ENCODE data around the gene SIRT2.

SIRT2 gene

DNA sequence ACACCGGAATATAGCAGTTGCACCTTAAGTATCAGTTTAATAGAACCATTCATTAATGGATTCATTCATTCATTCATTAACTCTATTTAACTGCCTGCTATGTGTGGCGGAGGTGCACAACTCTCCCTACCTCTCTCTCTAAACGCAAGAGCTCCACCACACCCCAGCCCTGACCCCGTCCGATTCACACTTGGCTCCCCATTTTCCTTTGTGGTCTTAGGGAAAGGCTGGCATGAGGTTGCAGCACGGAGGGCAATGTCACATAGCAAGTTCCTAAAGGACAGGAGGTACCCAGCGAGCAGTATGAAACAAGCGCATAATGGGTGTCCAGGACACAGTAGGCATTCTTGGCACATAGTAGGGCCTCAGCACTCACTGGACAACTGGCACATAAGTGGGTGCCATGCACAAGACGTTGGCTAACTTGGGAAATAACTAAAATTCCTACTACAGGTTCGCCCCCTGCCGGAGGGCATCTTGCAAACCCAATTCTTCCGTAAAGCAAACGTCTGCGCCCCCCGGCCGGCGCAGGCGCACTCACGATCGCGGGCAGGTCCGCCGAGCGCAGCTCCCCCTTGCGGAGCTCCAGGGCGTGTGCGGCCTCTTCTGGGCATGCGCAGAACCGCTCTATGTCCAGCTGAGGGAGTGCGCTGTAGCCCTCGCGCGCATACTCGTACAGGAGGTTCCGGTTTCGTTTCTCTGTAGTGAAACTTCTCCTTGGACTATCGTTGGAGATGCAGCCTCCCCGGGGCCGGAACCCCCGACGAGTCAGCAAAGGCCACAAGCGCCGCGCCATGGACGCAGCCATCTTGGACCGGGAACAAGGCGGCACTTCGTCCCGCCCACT lies 30.7 kb upstream of the SIRT2 start, which contains the start of gene SARS2:
TSS of gene SARS2 (minus strand) at position 835 of the 847 bp plus-strand sequence. CDS start at position 808, 27 bp downstream.
- Mint-ChIP-seq H3K4me1 (ENCODE audit: low read depth) (peaks cover 39% of the 10 kb centered on the region), H3K27ac (peak within 1 kb of the TSS; percentile 94), H3K4me3 (peak within 1 kb of the TSS; percentile 91), H3K27me3 (no peaks in the 10 kb centered on the region), H3K36me3 (ENCODE audit: low read depth) (peaks cover 77% of the 10 kb centered on the region), H3K9me3 (peaks cover 10% of the 10 kb centered on the region)
- intact Hi-C loops (cut with micrococcal nuclease): loop anchor here (1.0 to 10.0 kb wide), 4 partner anchors 31 to 528 kb away; partner anchors contain the start of genes FAM98C, NFKBIB and SIRT2

DNA sequence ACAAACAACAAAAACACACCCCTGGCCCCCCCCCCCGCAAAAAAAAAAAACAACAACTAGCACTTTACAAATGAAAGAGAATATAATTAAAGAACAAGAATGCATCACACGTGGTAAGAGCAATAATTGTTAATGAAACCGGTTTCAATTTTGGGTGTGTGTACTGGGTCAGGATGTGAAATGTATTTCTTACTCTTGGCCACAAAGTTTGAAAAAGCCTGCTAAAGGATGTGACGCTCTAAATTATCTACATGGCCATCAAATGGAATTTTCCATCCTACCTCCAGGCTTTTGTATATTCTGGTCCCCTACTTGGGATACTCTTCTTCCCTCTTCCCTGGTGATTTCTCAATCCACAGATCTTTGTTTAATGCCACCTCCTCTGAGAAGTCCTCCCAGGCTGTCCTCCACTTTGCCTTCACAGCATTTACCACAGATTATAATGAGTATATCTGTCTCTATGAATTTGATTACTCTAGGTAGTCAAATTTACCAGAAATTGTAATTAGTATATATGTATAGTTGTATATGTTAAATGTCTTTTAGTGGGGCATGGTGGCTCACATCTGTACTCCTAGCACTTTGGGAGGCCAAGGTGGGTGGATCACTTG lies 29.1 kb upstream of the SIRT2 start:
- Mint-ChIP-seq H3K27ac (no peak overlapping the region), H3K4me1 (ENCODE audit: low read depth) (peaks cover 37% of the 10 kb centered on the region), H3K4me3 (no peak overlapping the region), H3K9me3 (no peaks in the 10 kb centered on the region), H3K36me3 (ENCODE audit: low read depth) (peaks cover 77% of the 10 kb centered on the region), H3K27me3 (no peaks in the 10 kb centered on the region)
- intact Hi-C loops (cut with micrococcal nuclease): no loop called here

DNA sequence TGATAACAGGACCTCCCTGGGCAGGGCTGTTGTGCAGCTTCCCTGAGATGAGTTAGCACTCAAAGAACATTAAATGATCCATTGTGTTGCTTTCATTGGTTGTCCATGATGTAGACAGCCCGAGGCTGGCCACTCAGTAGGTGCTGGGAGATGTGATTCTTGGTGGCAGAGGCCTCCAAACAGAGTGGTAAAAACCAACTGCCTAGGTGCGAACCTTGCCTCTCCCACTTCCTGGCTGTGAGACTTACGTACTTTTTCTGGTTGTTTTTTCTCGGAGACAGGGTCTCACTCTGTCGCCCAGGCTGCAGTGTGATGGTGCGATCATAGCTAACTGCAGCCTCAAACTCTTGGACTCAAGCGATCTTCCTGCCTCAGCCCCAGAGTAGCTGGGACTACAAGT lies 25.0 kb upstream of the SIRT2 start:
- Mint-ChIP-seq H3K36me3 (ENCODE audit: low read depth) (peaks cover 47% of the 10 kb centered on the region), H3K27me3 (no peaks in the 10 kb centered on the region), H3K9me3 (no peaks in the 10 kb centered on the region), H3K27ac (no peak overlapping the region), H3K4me3 (no peak overlapping the region), H3K4me1 (ENCODE audit: low read depth) (peaks cover 11% of the 10 kb centered on the region)
- intact Hi-C loops (cut with micrococcal nuclease): no loop called here

DNA sequence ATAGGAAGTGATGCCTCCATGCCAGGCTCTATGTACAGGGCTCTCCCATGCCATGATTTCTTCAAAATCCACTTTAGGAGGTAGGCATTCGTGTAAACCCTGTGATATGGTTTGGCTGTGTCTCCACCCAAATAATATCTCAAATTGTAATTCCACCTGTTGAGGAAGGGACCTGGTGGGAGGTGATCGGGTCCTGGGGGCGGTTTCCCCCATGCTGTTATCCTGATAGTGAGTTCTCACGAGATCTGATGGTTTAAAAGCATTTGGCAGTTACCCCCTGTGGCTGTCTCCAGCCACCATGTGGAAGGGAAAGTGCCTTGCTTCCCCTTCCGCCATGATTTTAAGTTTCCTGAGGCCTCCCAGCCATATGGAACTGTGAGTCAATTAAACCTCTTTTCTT lies 23.1 kb upstream of the SIRT2 start:
- Mint-ChIP-seq H3K27me3 (no peaks in the 10 kb centered on the region), H3K4me1 (ENCODE audit: low read depth) (no peaks in the 10 kb centered on the region), H3K9me3 (no peaks in the 10 kb centered on the region), H3K36me3 (ENCODE audit: low read depth) (peaks cover 33% of the 10 kb centered on the region), H3K4me3 (no peak overlapping the region), H3K27ac (no peak overlapping the region)
- intact Hi-C loops (cut with micrococcal nuclease): no loop called here

DNA sequence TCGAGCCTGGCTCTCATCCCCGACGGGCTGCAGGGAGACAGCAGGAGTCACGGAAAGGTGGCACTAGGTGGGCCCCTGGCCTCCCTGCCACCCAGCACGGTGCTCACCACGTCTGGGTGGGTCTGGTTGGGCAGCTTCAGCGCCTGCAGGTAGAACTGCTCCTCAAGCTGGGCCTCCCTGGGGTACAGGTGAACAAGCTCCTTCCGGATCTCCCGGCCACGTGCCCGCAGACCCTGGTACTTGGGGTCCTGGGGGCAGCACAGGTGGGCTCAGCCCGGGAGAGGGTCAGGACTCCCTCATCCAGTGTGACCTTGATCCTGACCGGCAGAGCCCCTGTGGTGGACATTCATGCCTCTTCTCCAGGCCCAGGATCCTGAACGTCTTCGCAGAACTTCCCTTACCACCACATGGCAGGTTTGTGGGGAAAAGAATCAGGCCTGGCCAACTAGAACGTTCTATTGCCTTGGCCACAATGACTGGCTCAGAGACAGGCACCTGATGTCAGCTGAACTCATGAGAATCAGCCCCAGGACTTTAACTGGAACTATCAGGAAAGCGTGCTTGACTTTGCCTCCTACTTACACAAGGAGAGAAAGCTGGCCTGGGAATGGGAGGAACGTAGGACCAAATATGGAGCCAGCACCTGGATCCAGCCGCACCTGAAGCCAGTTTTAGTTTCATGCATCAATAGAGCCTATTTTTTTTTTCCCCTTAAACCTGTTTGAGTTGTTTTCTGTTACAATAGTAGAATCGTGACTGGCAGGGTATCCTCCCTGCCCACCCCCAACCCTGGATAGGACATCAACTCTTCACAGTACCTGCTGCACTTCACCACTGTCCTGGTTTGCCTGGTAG lies 22.2 kb upstream of the SIRT2 start:
- H3K4me1 Mint-ChIP-seq (ENCODE audit: low read depth): no peaks in the 10 kb centered on the region
- no peak overlapping the region for H3K4me3 Mint-ChIP-seq
- no peaks in the 10 kb centered on the region for H3K27me3 Mint-ChIP-seq
- no peak overlapping the region for H3K27ac Mint-ChIP-seq
- peaks cover 31% of the 10 kb centered on the region for H3K36me3 Mint-ChIP-seq (ENCODE audit: low read depth)
- H3K9me3 Mint-ChIP-seq: no peaks in the 10 kb centered on the region
- intact Hi-C loops (cut with micrococcal nuclease): no loop called here

DNA sequence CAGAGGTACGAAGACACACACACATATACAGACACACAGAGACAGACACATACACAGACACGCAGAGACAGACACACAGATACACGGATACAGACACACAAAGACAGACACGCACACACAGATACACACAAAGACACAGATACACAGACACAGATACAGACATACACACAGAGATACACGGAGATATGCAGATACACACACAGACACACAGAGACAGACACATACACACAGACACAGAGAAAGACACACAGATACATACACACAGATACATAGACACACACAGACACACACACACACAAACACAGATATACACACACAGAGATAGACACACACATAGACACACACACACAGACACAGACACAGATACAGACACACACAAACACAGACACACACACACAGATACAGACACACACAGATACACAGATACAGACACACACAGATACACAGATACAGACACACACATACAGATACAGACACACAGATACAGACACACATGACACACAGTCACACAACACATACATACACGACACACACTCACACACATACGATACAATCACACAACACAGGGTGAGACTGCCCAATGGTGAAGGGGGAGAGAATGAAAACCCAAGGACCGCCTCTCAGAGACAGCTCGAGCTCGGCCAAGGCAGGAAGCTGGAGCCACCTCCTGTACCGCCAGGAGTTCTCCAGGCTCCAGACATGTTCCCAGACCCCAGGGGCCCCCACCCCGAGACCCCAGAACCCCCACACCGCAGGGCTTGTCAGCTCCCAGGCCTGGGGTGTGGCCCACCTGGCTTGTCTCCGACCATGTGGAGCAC lies 21.4 kb upstream of the SIRT2 start:
- Mint-ChIP-seq H3K27me3 (no peaks in the 10 kb centered on the region), H3K27ac (no peak overlapping the region), H3K36me3 (ENCODE audit: low read depth) (peaks cover 31% of the 10 kb centered on the region), H3K9me3 (no peaks in the 10 kb centered on the region), H3K4me3 (no peak overlapping the region), H3K4me1 (ENCODE audit: low read depth) (no peaks in the 10 kb centered on the region)
- intact Hi-C loops (cut with micrococcal nuclease): no loop called here

DNA sequence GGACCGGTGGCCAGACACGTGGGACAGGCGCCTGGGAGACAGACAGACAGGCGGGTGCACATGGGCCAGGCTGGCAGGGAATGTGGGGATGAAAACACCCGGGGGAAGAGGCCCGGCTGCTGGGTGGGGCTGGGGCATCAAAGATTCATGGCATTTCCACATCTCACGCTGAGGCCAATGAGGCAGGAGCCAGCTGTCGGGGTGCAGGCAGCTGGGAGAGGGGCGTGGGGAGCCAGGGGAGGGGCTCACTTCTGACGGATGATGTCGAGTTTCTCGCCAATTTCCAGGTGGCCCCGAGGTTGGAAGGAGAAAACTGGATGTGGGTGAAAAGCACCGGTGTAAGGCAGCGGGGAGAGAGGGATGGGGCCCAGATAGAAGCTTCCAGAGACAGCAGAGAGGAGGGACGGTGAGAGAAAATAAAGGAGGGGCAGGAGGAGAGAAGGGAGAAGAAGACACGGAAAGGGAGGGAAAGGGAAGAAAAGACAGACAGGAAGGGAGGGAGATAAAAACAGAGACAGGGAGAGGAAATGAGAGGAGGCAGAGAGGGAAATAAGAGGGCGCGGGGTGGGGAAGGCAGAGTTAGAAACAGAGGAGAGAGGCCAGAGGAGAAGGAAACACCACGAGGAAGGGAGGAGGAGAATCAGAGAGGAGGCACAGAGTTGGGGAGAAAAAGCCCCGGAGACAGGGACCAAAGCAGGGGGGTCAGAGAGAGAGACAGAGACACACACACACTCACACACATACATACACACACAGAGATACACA lies 20.6 kb upstream of the SIRT2 start:
- Mint-ChIP-seq H3K4me3 (no peak overlapping the region), H3K9me3 (no peaks in the 10 kb centered on the region), H3K27ac (no peak overlapping the region), H3K36me3 (ENCODE audit: low read depth) (peaks cover 31% of the 10 kb centered on the region), H3K27me3 (no peaks in the 10 kb centered on the region), H3K4me1 (ENCODE audit: low read depth) (no peaks in the 10 kb centered on the region)
- intact Hi-C loops (cut with micrococcal nuclease): no loop called here

DNA sequence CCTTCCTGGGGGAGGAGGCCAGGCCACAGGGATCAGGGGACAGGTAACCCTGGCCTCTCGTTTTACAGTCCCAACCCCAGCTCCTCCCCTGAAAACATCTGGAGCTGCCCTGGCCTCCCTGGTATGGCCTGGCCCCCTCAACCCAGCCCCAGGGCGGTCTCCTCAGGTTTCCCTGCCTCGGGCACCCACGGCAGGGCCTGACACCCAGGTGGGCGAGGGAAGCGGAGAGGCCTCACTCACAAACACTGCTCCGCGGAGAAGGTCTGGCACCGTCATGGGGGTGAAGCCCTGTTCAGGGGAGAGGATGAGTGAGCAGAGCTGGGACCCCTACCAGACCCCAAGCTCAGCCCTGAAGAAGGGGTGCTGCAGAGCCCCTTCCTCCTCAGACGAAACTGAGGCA lies 19.1 kb upstream of the SIRT2 start:
- Mint-ChIP-seq H3K4me3 (no peak overlapping the region), H3K27ac (no peak overlapping the region), H3K36me3 (ENCODE audit: low read depth) (peaks cover 23% of the 10 kb centered on the region), H3K9me3 (no peaks in the 10 kb centered on the region), H3K4me1 (ENCODE audit: low read depth) (peaks cover 5% of the 10 kb centered on the region), H3K27me3 (no peaks in the 10 kb centered on the region)
- intact Hi-C loops (cut with micrococcal nuclease): no loop called here

DNA sequence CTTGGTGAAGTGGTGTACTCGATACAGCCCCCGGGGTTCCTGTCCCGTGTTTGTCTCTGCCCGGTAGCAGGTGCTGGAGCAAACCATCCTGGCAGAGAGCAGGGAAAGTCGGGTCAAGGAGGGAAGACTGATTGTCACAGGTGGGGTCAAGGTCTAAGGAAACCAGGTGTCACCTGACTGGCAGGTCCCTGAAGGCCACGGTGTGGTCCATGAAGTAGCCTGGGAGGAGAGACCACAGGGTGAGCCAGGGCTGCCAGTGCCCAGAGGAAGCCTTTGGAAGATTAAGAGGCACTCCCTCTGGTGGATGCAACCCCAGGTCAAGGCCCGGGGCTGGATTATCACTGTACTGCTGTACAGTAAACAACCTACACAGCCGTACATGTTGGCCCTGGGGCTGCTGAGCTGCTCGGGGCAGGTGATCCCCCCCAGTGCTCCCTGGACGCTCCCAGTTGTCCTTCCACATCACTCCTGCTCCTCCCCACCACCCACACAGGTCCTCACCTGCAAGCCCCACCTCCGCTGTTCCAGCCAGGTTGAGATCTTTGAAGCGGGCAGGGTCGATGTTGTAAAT lies 18.6 kb upstream of the SIRT2 start:
- no peak overlapping the region for H3K4me3 Mint-ChIP-seq
- H3K27ac Mint-ChIP-seq: no peak overlapping the region
- H3K27me3 Mint-ChIP-seq: no peaks in the 10 kb centered on the region
- intact Hi-C loops (cut with micrococcal nuclease): no loop called here
- no peaks in the 10 kb centered on the region for H3K9me3 Mint-ChIP-seq
- H3K36me3 Mint-ChIP-seq (ENCODE audit: low read depth): peaks cover 23% of the 10 kb centered on the region
- peaks cover 10% of the 10 kb centered on the region for H3K4me1 Mint-ChIP-seq (ENCODE audit: low read depth)

DNA sequence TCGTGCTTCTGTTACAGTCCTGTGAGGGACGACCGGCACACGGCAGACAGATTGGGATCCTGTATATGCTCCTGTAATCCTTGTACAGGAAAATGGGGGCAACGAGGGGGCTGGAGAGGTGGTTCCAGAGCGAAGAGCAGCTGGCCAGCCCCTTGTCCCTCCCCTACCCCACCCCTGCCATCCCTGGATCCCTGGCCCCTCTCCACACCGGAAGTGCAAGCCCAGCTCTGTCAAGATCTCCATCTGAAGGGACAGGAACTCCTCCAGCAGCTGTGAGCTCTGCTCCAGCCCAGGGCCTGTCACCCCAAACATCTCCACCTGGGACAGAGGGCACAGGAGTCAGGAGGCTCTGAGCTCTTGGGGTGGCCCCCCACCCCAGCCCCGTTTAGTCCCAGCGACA lies 18.1 kb upstream of the SIRT2 start:
- no peak overlapping the region for H3K27ac Mint-ChIP-seq
- no peaks in the 10 kb centered on the region for H3K27me3 Mint-ChIP-seq
- H3K9me3 Mint-ChIP-seq: no peaks in the 10 kb centered on the region
- H3K36me3 Mint-ChIP-seq (ENCODE audit: low read depth): peaks cover 23% of the 10 kb centered on the region
- intact Hi-C loops (cut with micrococcal nuclease): no loop called here
- peaks cover 15% of the 10 kb centered on the region for H3K4me1 Mint-ChIP-seq (ENCODE audit: low read depth)
- no peak overlapping the region for H3K4me3 Mint-ChIP-seq

DNA sequence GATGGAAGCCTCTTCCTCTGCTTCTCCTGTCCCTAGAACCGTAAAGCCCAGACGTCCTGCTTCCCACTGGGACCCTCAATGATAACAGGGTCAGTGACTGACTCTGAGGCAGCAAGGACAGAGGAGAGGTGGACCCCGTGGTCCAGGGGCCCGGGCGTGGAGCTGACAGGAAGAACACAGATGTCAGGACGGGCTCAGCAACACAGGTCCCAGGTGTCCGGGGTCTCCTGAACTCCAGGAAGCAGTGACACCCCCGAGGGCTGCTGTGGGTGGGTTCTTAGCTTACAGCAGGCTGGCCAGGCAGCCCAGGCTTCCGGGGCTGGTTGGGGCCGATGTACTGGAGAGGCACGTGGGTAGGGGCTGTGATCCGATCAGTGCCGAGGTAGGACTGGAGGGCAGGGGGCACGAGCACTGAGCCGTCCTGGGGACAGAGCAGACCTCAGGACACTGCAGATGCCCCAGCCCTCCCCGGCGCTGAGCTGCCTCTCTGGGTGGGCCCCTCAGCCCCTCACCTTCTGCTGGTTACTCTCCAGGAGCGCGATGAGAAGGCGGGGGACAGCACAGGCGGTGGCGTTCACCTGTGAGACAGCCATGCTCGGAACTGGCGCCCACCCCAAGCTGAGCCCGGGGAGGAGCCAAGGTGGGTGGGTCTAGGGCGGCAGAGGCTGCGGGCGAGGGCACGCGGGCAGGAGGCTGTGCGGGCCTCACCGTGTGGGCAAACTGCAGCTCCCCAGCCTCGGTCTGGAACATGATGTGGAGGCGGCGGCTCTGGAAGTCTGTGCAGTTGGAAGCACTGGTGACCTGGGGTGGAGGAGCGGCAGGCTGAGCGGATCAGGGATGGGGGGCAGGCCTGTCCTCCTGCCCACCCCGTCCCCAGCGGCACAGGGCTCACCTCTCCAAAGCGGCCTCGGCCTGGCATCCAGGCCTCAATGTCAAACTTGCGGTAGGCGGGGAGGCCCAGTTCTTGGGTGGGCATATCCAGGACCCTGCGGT lies 16.2 kb upstream of the SIRT2 start:
- Mint-ChIP-seq H3K4me3 (no peak overlapping the region), H3K27me3 (no peaks in the 10 kb centered on the region)

DNA sequence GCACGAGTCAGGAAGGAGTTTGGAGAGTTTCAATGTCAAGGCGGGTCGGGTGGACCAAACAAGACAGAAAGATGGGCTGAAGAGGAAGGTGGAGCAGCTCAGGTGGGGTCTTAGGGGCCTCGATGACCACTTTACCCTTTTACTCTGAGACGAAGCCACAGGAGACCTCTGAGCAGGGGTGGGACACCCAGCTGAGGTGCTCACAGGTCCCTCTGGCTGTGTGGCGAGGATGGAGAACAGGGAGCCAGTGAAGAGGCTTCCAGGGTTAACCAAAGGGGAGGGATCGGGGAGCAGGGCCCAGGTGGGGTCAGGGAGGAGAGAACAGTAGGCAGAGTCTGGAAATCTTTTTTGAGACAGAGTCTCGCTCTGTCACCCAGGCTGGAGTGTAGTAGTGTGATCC lies 14.5 kb upstream of the SIRT2 start:
- peaks cover 17% of the 10 kb centered on the region for H3K4me1 Mint-ChIP-seq (ENCODE audit: low read depth)
- intact Hi-C loops (cut with micrococcal nuclease): no loop called here
- peaks cover 29% of the 10 kb centered on the region for H3K36me3 Mint-ChIP-seq (ENCODE audit: low read depth)
- no peaks in the 10 kb centered on the region for H3K27me3 Mint-ChIP-seq
- H3K9me3 Mint-ChIP-seq: no peaks in the 10 kb centered on the region
- no peak overlapping the region for H3K4me3 Mint-ChIP-seq
- H3K27ac Mint-ChIP-seq: no peak overlapping the region

More for the DNA sequence above, 16.2 kb upstream of the SIRT2 start:
- peaks cover 17% of the 10 kb centered on the region for H3K4me1 Mint-ChIP-seq (ENCODE audit: low read depth)
- intact Hi-C loops (cut with micrococcal nuclease): no loop called here
- peaks cover 23% of the 10 kb centered on the region for H3K36me3 Mint-ChIP-seq (ENCODE audit: low read depth)
- H3K27ac Mint-ChIP-seq: peak overlapping the region; percentile 30
- H3K9me3 Mint-ChIP-seq: no peaks in the 10 kb centered on the region
